D341Med (cell line): Measurements from ENCODE around the gene G2E3.
A peak's percentile ranks its signal among the peaks of the same experiment; 100 is the strongest.

Experiments
- DNase-seq: peaks from one replicate; pipeline ENCODE4 v3.0.0; 2012; ENCODE audit warnings: low spot score

The G2E3 gene

GRCh38 chr14:30655658-30656057 lies 96.7 kb downstream of the G2E3 start:
- DNase-seq: no peak

- peak; percentile 61 for DNase-seq
These were observed 97.3 kb downstream of the G2E3 start for GRCh38 chr14:30656190-30656632.

GRCh38 chr14:30657050-30657449 lies 98.1 kb downstream of the G2E3 start:
- no peak for DNase-seq

GRCh38 chr14:30657606-30658163 lies 98.7 kb downstream of the G2E3 start:
- no peak for DNase-seq

- DNase-seq: no peak
These were observed 99.7 kb downstream of the G2E3 start for GRCh38 chr14:30658645-30659044.

- no peak for DNase-seq
These were observed 110.6 kb downstream of the G2E3 start for GRCh38 chr14:30669594-30669993.
